Trophoblast cell (in vitro differentiated cells and primary cell): ENCODE results near the gene SPINDOC.

Experiments
- DNase-seq, 2 donors: peaks; one replicate each; pipeline ENCODE4 v3.0.0-alpha.2; 2016
- H2AFZ ChIP-seq: 2 replicates; pipeline ENCODE4 v1.6.1; 2013; ENCODE audit warnings: low read length, moderate library complexity, mild to moderate bottlenecking; ENCODE audit not compliant: insufficient read depth, poor library complexity
- H2AK5ac ChIP-seq: 2 replicates; pipeline ENCODE4 v1.6.1; 2013; ENCODE audit warnings: mild to moderate bottlenecking, low read length
- H2BK120ac ChIP-seq: 2 replicates; pipeline ENCODE4 v1.6.1; 2013; ENCODE audit warnings: low read length, mild to moderate bottlenecking, moderate library complexity; ENCODE audit not compliant: insufficient read depth, poor library complexity
- H2BK12ac ChIP-seq: 2 replicates; pipeline ENCODE4 v1.6.1; 2013; ENCODE audit warnings: mild to moderate bottlenecking, low read length, moderate library complexity
- H2BK5ac ChIP-seq: 2 replicates; pipeline ENCODE4 v1.6.1; 2013; ENCODE audit warnings: low read length, low read depth, moderate library complexity, mild to moderate bottlenecking; ENCODE audit not compliant: poor library complexity
- H3K14ac ChIP-seq: 2 replicates; pipeline ENCODE4 v1.6.1; 2013; ENCODE audit warnings: mild to moderate bottlenecking, low read length
- H3K18ac ChIP-seq: 2 replicates; pipeline ENCODE4 v1.6.1; 2013; ENCODE audit warnings: mild to moderate bottlenecking, low read length
- H3K23ac ChIP-seq: 2 replicates; pipeline ENCODE4 v1.6.1; 2013; ENCODE audit warnings: low read length
- H3K27ac ChIP-seq: 2 replicates; pipeline ENCODE4 v1.5.1; 2013; ENCODE audit warnings: low read depth, mild to moderate bottlenecking, inconsistent platforms, low read length, moderate library complexity
- H3K27me3 ChIP-seq: 2 replicates; pipeline ENCODE4 v1.6.1; 2013; ENCODE audit warnings: inconsistent platforms, mild to moderate bottlenecking, low read length, moderate library complexity; ENCODE audit not compliant: insufficient read depth
- H3K36me3 ChIP-seq, 2 experiments: 1 replicate in 1 of 2; 2 replicates in 1 of 2; pipeline ENCODE4 v1.6.1; 2013; ENCODE audit warnings: low read length in 2 of 2, mild to moderate bottlenecking in 2 of 2, moderate library complexity in 1 of 2; ENCODE audit not compliant: insufficient read depth in 2 of 2, control insufficient read depth in 1 of 2
- H3K4ac ChIP-seq: 2 replicates; pipeline ENCODE4 v1.6.1; 2013; ENCODE audit warnings: low read depth, mild to moderate bottlenecking, low read length, moderate library complexity
- H3K4me1 ChIP-seq, 2 experiments: 1 replicate in 1 of 2; 2 replicates in 1 of 2; pipeline ENCODE4 v1.6.1; 2013; ENCODE audit warnings: low read length in 2 of 2, mild to moderate bottlenecking in 2 of 2, moderate library complexity in 1 of 2; ENCODE audit not compliant: insufficient read depth in 2 of 2, control insufficient read depth in 1 of 2
- H3K4me2 ChIP-seq: 2 replicates; pipeline ENCODE4 v1.6.1; 2013; ENCODE audit warnings: inconsistent platforms, mild to moderate bottlenecking, low read length, moderate library complexity
- H3K4me3 ChIP-seq: 2 replicates; pipeline ENCODE4 v1.5.1; 2013; ENCODE audit warnings: mild to moderate bottlenecking, low read depth, low read length, inconsistent platforms
- H3K79me1 ChIP-seq: one replicate; pipeline ENCODE4 v1.6.1; 2013; ENCODE audit warnings: low read length
- H3K79me2 ChIP-seq: 2 replicates; pipeline ENCODE4 v1.6.1; 2013; ENCODE audit warnings: low read length, mild to moderate bottlenecking; ENCODE audit not compliant: control insufficient read depth, insufficient read depth, poor library complexity
- H3K9ac ChIP-seq: 2 replicates; pipeline ENCODE4 v1.6.1; 2013; ENCODE audit warnings: mild to moderate bottlenecking, low read length
- H3K9me3 ChIP-seq: 2 replicates; pipeline ENCODE4 v1.6.1; 2013; ENCODE audit warnings: low read depth, mild to moderate bottlenecking, control low read depth, inconsistent platforms, low read length; ENCODE audit not compliant: insufficient read depth
- H4K12ac ChIP-seq: 2 replicates; pipeline ENCODE4 v1.6.1; 2013; ENCODE audit warnings: low read depth, mild to moderate bottlenecking, low read length, moderate library complexity
- H4K8ac ChIP-seq: 2 replicates; pipeline ENCODE4 v1.6.1; 2013; ENCODE audit warnings: low read depth, mild to moderate bottlenecking, low read length, moderate library complexity
- H4K91ac ChIP-seq: one replicate; pipeline ENCODE4 v1.6.1; 2013; ENCODE audit warnings: low read depth, mild to moderate bottlenecking, low read length, moderate library complexity
- WGBS: extraction: QIAGEN DNeasy Blood & Tissue Kit; methylation state at CpG from one replicate; pipeline ENCODE4 v1.1.7; 2013; ENCODE audit warnings: missing lambda C conversion rate; ENCODE audit not compliant: insufficient read length, insufficient coverage; ENCODE audit errors: extremely low coverage; 5-methylcytosine and 5-hydroxymethylcytosine counted together

The SPINDOC gene

GRCh38 chr11:63811522-63811921, 1.7 kb upstream of the SPINDOC start:
- Histone ChIP-seq H3K79me2 (peaks cover 14% of the 10 kb centered on the region), H3K4me1 (peaks cover 8 to 17% of the 10 kb centered on the region in 2 experiments)
- no CpG with 5 or more reads among the region's 3 CpGs for WGBS

GRCh38 chr11:63813563-63814382, 517 bp downstream of the SPINDOC start:
- Histone ChIP-seq H2BK12ac (peak overlapping the region; percentile 6), H3K9me3 (no peaks in the 10 kb centered on the region), H4K12ac (peak overlapping the region; percentile 31), H3K36me3 (peaks cover 27 to 29% of the 10 kb centered on the region in 2 experiments), H3K4me3 (peak overlapping the region; percentile 97), H3K27me3 (no peaks in the 10 kb centered on the region), H3K4me2 (peak overlapping the region; percentile 71), H2BK5ac (peak overlapping the region; percentile 87), H2AFZ (peak overlapping the region; percentile 38), H3K27ac (peak overlapping the region; percentile 58), H3K23ac (no peak overlapping the region), H3K4ac (peak overlapping the region; percentile 95), H3K79me1 (peaks cover 10% of the 10 kb centered on the region), H4K8ac (peak overlapping the region; percentile 67), H3K79me2 (peaks cover 14% of the 10 kb centered on the region), H3K14ac (peak overlapping the region; percentile 83), H4K91ac (peak overlapping the region; percentile 73), H3K9ac (peak overlapping the region; percentile 96), H3K18ac (peak overlapping the region; percentile 76), H3K4me1 (peaks cover 8 to 13% of the 10 kb centered on the region in 2 experiments), H2BK120ac (peak overlapping the region; percentile 78), H2AK5ac (peak overlapping the region; percentile 32)
- DNase-seq = peak in 1 of 2 donors; percentile 45
- no CpG with 5 or more reads among the region's 74 CpGs for WGBS

More at GRCh38 chr11:63811522-63811921, 1.7 kb upstream of the SPINDOC start:
- H3K4ac ChIP-seq = no peak overlapping the region
- no peak overlapping the region for H3K9ac ChIP-seq
- no peak overlapping the region for H2BK12ac ChIP-seq
- H2AFZ ChIP-seq = no peak overlapping the region
- H4K8ac ChIP-seq = no peak overlapping the region
- H3K23ac ChIP-seq = no peak overlapping the region
- H3K18ac ChIP-seq = no peak overlapping the region
- no peak overlapping the region for H2BK5ac ChIP-seq
- H4K12ac ChIP-seq = no peak overlapping the region
- H3K79me1 ChIP-seq = peaks cover 10% of the 10 kb centered on the region
- no peak overlapping the region for H3K4me2 ChIP-seq
- no peaks in the 10 kb centered on the region for H3K9me3 ChIP-seq
- H4K91ac ChIP-seq = no peak overlapping the region
- H3K14ac ChIP-seq = no peak overlapping the region
- no peak overlapping the region for H2AK5ac ChIP-seq
- H2BK120ac ChIP-seq = no peak overlapping the region
- no peaks in the 10 kb centered on the region for H3K27me3 ChIP-seq
- H3K4me3 ChIP-seq = no peak overlapping the region
- peaks cover 6 to 10% of the 10 kb centered on the region in 2 experiments for H3K36me3 ChIP-seq
- DNase-seq = no peak
- no peak overlapping the region for H3K27ac ChIP-seq

- Histone ChIP-seq H3K9me3 (no peaks in the 10 kb centered on the region), H4K12ac (no peak overlapping the region), H3K27ac (no peak overlapping the region), H3K4me3 (peak overlapping the region; percentile 97), H3K4me2 (peak overlapping the region; percentile 71), H3K4ac (peak overlapping the region; percentile 95), H2BK12ac (no peak overlapping the region), H3K79me1 (peaks cover 10% of the 10 kb centered on the region), H3K79me2 (peaks cover 14% of the 10 kb centered on the region), H3K27me3 (no peaks in the 10 kb centered on the region), H3K4me1 (peaks cover 8 to 13% of the 10 kb centered on the region in 2 experiments), H4K91ac (no peak overlapping the region), H3K36me3 (peaks cover 33 to 35% of the 10 kb centered on the region in 2 experiments), H2AK5ac (no peak overlapping the region), H2BK5ac (no peak overlapping the region), H3K23ac (no peak overlapping the region), H4K8ac (no peak overlapping the region), H3K9ac (peak overlapping the region; percentile 96), H2AFZ (peak overlapping the region; percentile 38), H2BK120ac (no peak overlapping the region), H3K18ac (peak overlapping the region; percentile 76), H3K14ac (no peak overlapping the region)
- WGBS = no CpG with 5 or more reads among the region's 7 CpGs
- DNase-seq = no peak
Observed at GRCh38 chr11:63814383-63814736, 1.1 kb downstream of the SPINDOC start.

GRCh38 chr11:63816166-63816565, 2.9 kb downstream of the SPINDOC start:
- H3K4me3 ChIP-seq = no peak overlapping the region
- no peak overlapping the region for H3K18ac ChIP-seq
- DNase-seq = no peak

More at GRCh38 chr11:63816166-63816565, 2.9 kb downstream of the SPINDOC start:
- no peak overlapping the region for H3K23ac ChIP-seq
- H3K14ac ChIP-seq = no peak overlapping the region
- H3K9me3 ChIP-seq = no peaks in the 10 kb centered on the region
- H4K8ac ChIP-seq = no peak overlapping the region
- H2BK5ac ChIP-seq = no peak overlapping the region
- H3K79me2 ChIP-seq = peaks cover 14% of the 10 kb centered on the region
- peaks cover 47 to 48% of the 10 kb centered on the region in 2 experiments for H3K36me3 ChIP-seq
- peaks cover 8 to 13% of the 10 kb centered on the region in 2 experiments for H3K4me1 ChIP-seq
- H3K27me3 ChIP-seq = no peaks in the 10 kb centered on the region
- WGBS = no CpG with 5 or more reads among the region's 6 CpGs
- H2AK5ac ChIP-seq = no peak overlapping the region
- H4K91ac ChIP-seq = no peak overlapping the region
- peak overlapping the region; percentile 0 for H3K4ac ChIP-seq
- H4K12ac ChIP-seq = no peak overlapping the region
- no peak overlapping the region for H2BK12ac ChIP-seq
- H3K79me1 ChIP-seq = peaks cover 10% of the 10 kb centered on the region
- H3K27ac ChIP-seq = no peak overlapping the region
- H2BK120ac ChIP-seq = no peak overlapping the region
- H3K4me2 ChIP-seq = no peak overlapping the region
- no peak overlapping the region for H3K9ac ChIP-seq
- no peak overlapping the region for H2AFZ ChIP-seq
